Activated T-helper 17 cell treated with anti-CD3 and anti-CD28 coated beads, Interleukin-2, amount 50 U/mL, for 72 hours (primary cell): Measurements from ENCODE around the gene LIN7C. TPM values are rescaled to one million over a fixed set of nuclear protein-coding genes. Genes with fewer than 3 reads are reported as not detected.
A peak's percentile ranks its signal among the peaks of the same experiment; 100 is the strongest.
"Not testable (repeated sequence)": the region's sequence is repeated elsewhere in the genome, so short reads cannot be mapped to it uniquely, and the experiment has no call there.

Source experiments
- ATAC-seq: fragments of 150-1000 bp; cut with Tn5 transposase; replicated peaks from 2 replicates; pipeline ENCODE4 v1.10.0; 2021; ENCODE audit warnings: mild to moderate bottlenecking, moderate library complexity
- H3K27ac Mint-ChIP-seq: one replicate; pipeline ENCODE4 v1.8.0; 2022; ENCODE audit warnings: mixed read lengths
- H3K27me3 Mint-ChIP-seq: one replicate; pipeline ENCODE4 v1.8.0; 2022; ENCODE audit warnings: mixed read lengths
- H3K36me3 Mint-ChIP-seq: one replicate; pipeline ENCODE4 v1.8.0; 2022; ENCODE audit warnings: low read depth, mild to moderate bottlenecking, mixed read lengths
- H3K4me1 Mint-ChIP-seq: one replicate; pipeline ENCODE4 v1.8.0; 2022; ENCODE audit warnings: mixed read lengths
- H3K4me3 Mint-ChIP-seq: one replicate; pipeline ENCODE4 v1.8.0; 2022; ENCODE audit warnings: mild to moderate bottlenecking, mixed read lengths
- H3K9me3 Mint-ChIP-seq: one replicate; pipeline ENCODE4 v1.8.0; 2022; ENCODE audit warnings: mixed read lengths
- total RNA-seq, 2 donors: library from RNA; stranded (reverse); gene quantifications; one replicate each; pipeline ENCODE4 v1.2.3, GENCODE V29; 2022

The LIN7C gene
- total RNA-seq, 2 donors from 2014 or later: 19.8 to 24.7 TPM

DNA sequence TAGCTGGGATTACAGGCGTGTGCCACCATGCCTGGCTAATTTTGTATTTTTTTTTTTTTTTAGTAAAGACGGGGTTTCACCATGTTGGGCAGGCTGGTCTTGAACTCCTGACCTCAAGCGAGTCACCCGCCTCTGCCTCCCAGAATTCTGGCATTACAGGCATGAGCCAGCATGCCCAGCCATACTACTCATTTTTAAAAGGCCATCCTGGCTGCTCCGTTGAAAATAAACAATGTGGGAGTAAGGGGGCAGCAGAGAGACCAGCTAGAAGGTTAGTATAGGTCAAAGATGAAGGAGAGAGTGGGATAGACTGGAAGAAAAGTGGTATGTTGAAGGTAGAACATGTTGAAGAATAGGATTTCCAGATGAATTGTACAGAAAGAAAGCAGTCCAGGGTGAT lies 17.6 kb upstream of the LIN7C start:
- no peaks in the 10 kb centered on the region for H3K27me3 Mint-ChIP-seq
- H3K4me3 Mint-ChIP-seq: no peak overlapping the region
- no peaks in the 10 kb centered on the region for H3K36me3 Mint-ChIP-seq

DNA sequence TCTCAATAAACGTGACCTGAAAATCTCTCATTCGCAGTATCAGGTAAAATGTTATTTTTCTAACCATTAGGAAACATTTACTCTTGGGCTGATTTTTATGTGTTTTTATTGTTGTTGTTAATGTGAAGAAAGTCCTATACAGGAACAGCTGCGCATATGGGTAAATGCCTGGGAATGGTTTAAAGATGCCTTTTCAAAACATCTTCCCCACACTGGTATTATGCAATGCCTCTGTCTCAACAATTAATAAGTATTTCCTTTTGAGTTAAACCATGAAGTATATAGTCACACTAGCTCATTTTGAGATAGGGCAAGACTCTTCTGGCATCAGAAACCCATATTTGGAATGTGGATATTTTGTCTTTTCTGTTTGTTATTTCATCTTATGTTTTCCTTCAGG lies 13.7 kb upstream of the LIN7C start:
- no peak for ATAC-seq
- Mint-ChIP-seq H3K36me3 (no peaks in the 10 kb centered on the region), H3K9me3 (no peaks in the 10 kb centered on the region), H3K4me1 (no peaks in the 10 kb centered on the region), H3K4me3 (no peak overlapping the region), H3K27me3 (no peaks in the 10 kb centered on the region), H3K27ac (no peak overlapping the region)

More for the DNA sequence above, 17.6 kb upstream of the LIN7C start:
- no peaks in the 10 kb centered on the region for H3K9me3 Mint-ChIP-seq
- ATAC-seq: no peak
- H3K4me1 Mint-ChIP-seq: no peaks in the 10 kb centered on the region
- no peak overlapping the region for H3K27ac Mint-ChIP-seq

DNA sequence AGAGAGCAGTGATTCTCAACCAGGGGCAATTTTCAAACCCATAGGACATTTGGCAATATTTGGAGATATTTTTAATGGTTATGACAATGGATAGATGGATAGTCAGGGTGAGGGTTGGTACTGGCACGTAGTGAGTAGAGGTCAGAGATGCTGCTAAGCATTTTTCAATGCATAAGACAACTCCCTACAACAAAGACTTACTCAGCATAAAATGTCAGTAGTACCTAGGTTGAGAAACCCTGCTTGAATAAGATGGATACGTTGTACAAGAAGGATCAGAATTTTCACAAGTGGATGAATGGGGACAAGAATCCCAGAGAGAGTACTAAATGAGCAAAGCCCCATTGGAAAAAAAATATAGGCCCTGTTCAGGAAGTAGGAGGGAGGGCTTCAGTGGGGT lies 11.9 kb upstream of the LIN7C start:
- H3K9me3 Mint-ChIP-seq: no peaks in the 10 kb centered on the region
- H3K4me3 Mint-ChIP-seq: no peak overlapping the region
- H3K4me1 Mint-ChIP-seq: no peaks in the 10 kb centered on the region
- H3K27me3 Mint-ChIP-seq: no peaks in the 10 kb centered on the region
- no peak overlapping the region for H3K27ac Mint-ChIP-seq
- ATAC-seq: no peak
- H3K36me3 Mint-ChIP-seq: no peaks in the 10 kb centered on the region

DNA sequence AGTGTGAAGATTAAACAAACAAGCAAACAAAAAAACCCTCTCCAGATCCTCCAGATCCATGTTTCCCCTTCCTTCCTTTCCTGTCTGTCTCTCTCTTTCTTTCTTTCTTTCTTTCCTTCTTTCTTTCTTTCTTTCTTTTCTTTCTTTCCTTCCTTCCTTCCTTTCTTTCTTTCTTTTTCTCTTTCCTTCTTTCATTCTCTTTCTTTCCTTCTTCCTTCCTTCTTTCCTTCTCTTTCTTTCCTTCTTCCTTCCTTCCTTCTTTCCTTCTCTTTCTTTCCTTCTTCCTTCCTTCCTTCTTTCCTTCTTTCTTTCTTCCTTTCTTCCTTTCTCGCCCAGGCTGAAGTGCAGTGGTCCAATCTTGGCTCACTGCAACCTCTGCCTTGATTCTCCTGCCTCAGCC lies 10.9 kb upstream of the LIN7C start:
- H3K4me1 Mint-ChIP-seq, H3K27ac Mint-ChIP-seq, H3K9me3 Mint-ChIP-seq, H3K36me3 Mint-ChIP-seq, H3K4me3 Mint-ChIP-seq, H3K27me3 Mint-ChIP-seq, ATAC-seq: not testable (repeated sequence)

DNA sequence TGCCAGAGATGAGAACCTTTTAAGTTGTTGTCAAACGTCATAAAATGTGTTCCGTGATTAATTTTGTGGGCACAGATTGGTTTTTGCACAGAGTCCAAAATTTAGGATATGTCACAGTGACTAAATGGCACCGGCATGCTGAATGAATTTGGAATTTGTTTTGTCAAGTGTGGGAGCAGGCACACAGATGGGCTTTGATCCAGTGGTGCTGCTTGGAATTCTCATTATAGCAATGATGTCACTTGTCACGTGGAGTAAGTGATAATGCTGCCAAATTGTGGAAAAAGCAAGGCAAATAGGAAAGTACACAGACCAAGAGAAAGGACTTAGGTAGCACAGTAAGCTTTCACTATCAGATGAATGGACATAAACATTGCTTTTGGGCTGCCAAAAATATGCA lies 8.0 kb upstream of the LIN7C start:
- Mint-ChIP-seq H3K36me3 (no peaks in the 10 kb centered on the region), H3K27me3 (no peaks in the 10 kb centered on the region), H3K9me3 (no peaks in the 10 kb centered on the region), H3K4me1 (no peaks in the 10 kb centered on the region), H3K4me3 (no peak overlapping the region), H3K27ac (no peak overlapping the region)
- no peak for ATAC-seq

DNA sequence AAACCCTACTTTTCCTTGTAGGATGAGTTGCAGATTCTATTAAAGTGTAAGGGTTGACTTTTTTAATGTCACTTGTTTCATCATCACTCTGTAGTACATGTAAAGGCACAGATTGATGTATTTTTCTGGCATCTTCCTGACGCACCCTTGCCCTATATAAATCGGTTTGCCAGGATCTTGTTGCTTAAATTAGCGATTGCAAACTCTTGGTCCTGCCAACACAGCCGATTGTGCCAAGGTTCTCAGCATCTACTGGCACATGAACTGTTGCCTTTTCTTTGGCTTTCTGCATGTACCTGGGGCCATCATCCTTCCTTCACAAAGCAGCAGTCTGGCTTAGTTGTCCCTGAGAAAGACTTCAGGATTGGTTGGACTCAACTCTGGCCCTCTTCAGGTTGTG lies 7.5 kb upstream of the LIN7C start:
- Mint-ChIP-seq H3K27ac (no peak overlapping the region), H3K4me3 (no peak overlapping the region), H3K9me3 (no peaks in the 10 kb centered on the region), H3K4me1 (no peaks in the 10 kb centered on the region), H3K36me3 (peaks cover 4% of the 10 kb centered on the region), H3K27me3 (no peaks in the 10 kb centered on the region)
- ATAC-seq: no peak

DNA sequence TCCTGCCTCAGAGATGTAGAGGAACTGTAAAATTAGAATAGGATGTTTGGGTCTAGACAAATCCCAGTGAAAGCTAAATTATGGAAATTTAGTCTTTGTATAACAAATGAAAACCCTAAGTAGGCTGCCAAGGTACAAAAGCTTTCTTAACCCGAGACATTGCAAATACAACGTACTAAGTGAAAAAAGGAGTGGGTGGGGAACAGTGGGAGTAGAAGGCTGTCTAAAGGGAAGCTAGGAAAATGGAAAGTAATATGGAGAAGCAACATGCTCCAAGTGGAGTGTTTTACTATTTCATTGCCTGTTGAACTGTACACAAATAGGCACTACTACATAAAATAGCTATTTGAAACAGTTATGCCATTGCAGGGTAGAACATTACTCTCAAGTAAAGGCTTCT lies 6.8 kb upstream of the LIN7C start:
- no peak overlapping the region for H3K27ac Mint-ChIP-seq
- peaks cover 4% of the 10 kb centered on the region for H3K36me3 Mint-ChIP-seq

DNA sequence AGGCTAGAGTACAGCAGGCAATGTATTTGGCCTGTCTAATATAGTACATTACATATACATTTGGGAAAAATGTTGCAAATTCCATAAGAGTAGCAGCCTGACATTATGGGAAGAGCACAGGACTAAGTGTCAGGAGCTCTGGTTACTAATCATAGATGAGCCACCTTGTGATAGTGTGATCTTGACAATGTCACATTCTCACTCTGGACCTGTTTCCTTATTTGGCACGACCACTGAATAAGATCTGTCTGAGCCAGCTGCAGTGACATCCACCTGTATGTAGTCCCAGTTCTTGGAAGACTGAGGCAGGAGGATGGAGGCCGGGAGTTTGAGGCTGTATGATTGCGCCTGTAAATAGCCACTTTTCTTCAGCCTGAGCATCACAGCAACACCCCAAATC lies 5.7 kb upstream of the LIN7C start:
- H3K4me1 Mint-ChIP-seq: peaks cover 14% of the 10 kb centered on the region
- H3K27ac Mint-ChIP-seq: no peak overlapping the region
- no peaks in the 10 kb centered on the region for H3K27me3 Mint-ChIP-seq
- ATAC-seq: no peak
- H3K9me3 Mint-ChIP-seq: no peaks in the 10 kb centered on the region
- H3K4me3 Mint-ChIP-seq: no peak overlapping the region
- peaks cover 4% of the 10 kb centered on the region for H3K36me3 Mint-ChIP-seq

More for the DNA sequence above, 6.8 kb upstream of the LIN7C start:
- Mint-ChIP-seq H3K4me3 (no peak overlapping the region), H3K27me3 (no peaks in the 10 kb centered on the region), H3K4me1 (peaks cover 4% of the 10 kb centered on the region), H3K9me3 (no peaks in the 10 kb centered on the region)
- ATAC-seq: no peak

DNA sequence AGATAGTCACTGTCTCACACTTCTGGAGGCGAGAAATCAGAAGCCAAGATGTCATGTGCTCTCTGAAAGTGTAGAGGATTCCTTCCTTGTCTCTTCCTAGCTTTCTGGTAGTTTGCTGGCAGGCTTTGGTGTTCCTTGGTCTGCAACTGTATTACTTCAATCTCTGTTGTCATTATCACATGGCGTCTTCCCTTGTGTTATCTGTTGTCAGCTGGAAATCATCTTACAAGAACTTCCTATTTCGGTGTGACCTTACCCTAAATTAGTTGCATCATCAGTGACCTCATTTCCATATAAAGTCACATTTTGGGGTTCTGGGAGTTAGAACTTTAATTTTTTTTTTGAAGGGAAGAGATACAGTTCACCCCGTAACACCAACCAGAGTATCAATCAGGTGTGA lies 3.3 kb upstream of the LIN7C start:
- ATAC-seq: no peak
- Mint-ChIP-seq H3K9me3 (no peaks in the 10 kb centered on the region), H3K4me1 (peaks cover 14% of the 10 kb centered on the region), H3K4me3 (no peak overlapping the region), H3K27ac (no peak overlapping the region), H3K27me3 (no peaks in the 10 kb centered on the region), H3K36me3 (peaks cover 4% of the 10 kb centered on the region)

DNA sequence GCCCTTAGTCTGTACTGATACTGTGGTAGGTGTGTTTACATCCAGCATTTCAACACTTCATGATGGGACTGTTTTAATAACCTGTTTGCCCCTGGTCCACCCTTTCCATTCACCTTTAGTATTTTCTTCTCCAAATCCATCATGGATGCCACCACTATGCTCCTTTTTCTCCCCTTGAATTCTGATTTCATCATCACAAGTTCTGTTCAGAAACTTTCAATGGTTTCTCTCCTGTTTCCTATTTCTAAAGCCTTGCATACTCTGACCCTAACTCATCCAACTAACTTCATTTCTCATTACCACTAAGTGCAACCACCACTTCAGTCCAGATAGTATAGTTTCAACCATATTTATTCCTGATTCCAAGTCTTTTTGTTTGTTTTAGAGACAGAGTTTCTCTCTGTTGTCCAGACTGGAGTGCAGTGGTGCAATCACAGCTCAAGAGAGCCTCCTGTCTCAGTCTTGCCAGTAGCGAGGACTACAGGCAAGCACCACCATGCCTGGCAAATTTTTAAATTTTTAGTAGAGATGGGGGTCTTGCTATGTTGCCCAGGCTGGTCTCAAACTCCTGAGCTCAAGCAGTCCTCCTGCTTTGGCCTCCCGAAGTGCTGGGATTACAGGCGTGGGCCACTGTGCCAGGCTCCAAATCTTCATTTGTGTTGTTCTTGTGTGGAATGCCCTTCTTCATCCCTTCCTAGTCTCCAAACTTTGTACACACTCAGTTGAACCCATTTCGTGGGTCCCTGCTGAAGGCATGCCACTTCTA lies 1.2 kb upstream of the LIN7C start:
- no peak for ATAC-seq

DNA sequence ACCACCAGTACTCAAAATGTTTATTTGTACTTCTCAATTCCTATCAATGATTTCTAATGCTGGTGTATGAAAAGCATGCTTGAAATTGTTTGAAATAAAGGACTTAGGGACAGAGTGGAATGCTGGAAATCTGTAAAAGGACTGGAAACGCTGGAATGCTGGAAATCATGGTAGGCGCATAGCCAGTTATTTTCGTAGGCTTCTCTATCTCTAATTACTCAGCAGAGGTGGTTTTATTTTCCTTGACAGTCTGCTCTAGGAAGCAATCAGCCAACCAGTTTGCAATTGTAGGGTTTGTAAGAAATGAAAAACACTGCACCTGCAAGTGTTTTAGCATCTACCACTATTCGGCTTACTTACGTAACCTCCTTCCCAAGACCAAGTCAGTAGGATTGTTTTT lies 788 bp downstream of the LIN7C start:
- peaks cover 19% of the 10 kb centered on the region for H3K4me1 Mint-ChIP-seq
- peaks cover 30% of the 10 kb centered on the region for H3K36me3 Mint-ChIP-seq
- peak overlapping the region; percentile 84 for H3K4me3 Mint-ChIP-seq
- peak overlapping the region; percentile 88 for H3K27ac Mint-ChIP-seq
- H3K27me3 Mint-ChIP-seq: no peaks in the 10 kb centered on the region
- no peaks in the 10 kb centered on the region for H3K9me3 Mint-ChIP-seq
- no peak for ATAC-seq

More for the DNA sequence above, 1.2 kb upstream of the LIN7C start:
- Mint-ChIP-seq H3K36me3 (peaks cover 10% of the 10 kb centered on the region), H3K4me1 (peaks cover 19% of the 10 kb centered on the region), H3K27me3 (no peaks in the 10 kb centered on the region), H3K27ac (peak overlapping the region; percentile 88), H3K4me3 (peak overlapping the region; percentile 84), H3K9me3 (no peaks in the 10 kb centered on the region)

DNA sequence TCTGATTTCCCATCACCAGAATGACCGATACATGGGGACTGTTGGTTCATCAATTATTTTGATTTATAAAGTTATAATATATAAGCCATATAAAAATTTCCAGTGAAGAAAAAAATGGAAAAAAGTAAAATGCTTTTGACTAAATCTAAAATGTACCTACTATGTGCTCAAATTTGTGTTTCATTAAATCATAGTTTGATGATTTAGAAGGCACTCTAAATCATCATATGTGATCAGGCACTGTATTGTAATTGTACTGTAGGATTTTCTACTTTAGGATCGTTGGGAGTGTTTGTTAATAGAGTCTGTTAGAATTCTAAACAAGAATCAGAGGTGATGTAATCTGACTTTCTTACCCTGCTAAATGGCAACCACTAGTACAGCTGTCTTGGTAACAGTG lies 2.4 kb downstream of the LIN7C start:
- Mint-ChIP-seq H3K36me3 (peaks cover 43% of the 10 kb centered on the region), H3K4me3 (peak overlapping the region; percentile 84), H3K9me3 (no peaks in the 10 kb centered on the region), H3K4me1 (peaks cover 21% of the 10 kb centered on the region), H3K27ac (peak overlapping the region; percentile 67), H3K27me3 (no peaks in the 10 kb centered on the region)
- no peak for ATAC-seq

DNA sequence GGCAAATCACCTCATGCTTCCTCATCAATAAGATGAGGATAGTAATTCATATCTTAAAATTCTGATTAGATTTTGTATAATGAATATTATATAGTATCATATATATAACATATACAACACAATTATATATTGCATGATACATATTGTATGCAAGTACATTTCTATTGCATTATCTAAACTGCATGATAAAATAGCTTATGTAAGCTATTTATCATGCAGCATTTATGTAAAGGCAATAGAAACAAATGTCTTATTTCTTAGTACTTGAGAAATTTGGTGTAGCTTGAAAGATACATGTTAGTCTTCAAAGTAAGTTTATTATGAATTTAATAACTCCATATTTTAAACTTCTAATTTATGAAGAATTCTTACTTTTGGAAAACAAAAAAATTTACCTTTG lies 5.5 kb downstream of the LIN7C start:
- Mint-ChIP-seq H3K9me3 (no peaks in the 10 kb centered on the region), H3K4me3 (no peak overlapping the region), H3K4me1 (peaks cover 10% of the 10 kb centered on the region), H3K36me3 (peaks cover 71% of the 10 kb centered on the region), H3K27ac (no peak overlapping the region), H3K27me3 (no peaks in the 10 kb centered on the region)
- ATAC-seq: no peak

DNA sequence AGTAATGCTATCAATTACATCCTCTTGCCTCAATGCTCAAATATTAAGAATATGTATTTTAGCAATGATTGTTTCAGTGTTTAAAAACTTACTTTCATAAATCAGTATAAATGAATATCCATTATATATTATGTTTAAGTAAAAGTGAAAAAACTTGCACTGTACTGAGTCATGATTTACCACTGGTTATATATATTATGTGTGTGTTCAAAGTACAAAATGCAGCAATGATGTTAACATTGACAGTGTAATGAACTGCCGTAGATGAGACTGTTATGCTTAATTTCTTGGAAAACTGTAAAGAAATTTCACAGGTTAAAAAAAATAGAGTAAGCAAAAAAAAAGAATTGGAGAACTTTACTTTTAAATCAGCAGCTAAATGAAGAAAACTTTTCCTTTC lies 8.7 kb downstream of the LIN7C start:
- no peak for ATAC-seq
- Mint-ChIP-seq H3K4me1 (peaks cover 5% of the 10 kb centered on the region), H3K9me3 (no peaks in the 10 kb centered on the region), H3K36me3 (peaks cover 97% of the 10 kb centered on the region), H3K27me3 (no peaks in the 10 kb centered on the region), H3K4me3 (no peak overlapping the region), H3K27ac (no peak overlapping the region)

DNA sequence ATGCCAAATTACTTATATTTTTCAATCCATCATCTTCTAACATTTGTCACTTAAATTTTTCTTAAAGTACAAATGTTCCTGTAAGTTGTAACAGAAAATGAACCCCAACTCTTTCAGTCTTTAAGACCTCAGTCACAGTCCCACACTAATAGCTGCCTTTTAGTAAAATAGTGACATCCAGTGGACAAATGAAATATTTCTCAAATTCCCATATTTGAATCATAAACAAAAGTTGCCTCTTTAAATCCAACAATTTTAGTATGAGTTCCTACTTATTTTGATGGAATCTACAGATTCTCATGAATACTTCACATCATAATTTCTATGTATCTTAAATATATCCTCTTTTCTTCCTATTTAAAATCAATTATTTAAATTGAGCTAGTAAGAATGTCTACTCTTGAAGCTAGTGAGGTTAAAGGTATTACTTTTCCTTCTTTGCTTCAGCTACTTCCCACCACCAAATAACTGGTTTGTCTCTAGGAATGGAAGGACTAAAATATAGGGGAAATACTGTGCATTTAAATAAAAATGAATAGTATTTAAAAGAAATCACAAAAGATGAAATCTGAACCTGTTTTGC lies 9.2 kb downstream of the LIN7C start:
- peaks cover 99% of the 10 kb centered on the region for H3K36me3 Mint-ChIP-seq
- no peak overlapping the region for H3K27ac Mint-ChIP-seq
- no peaks in the 10 kb centered on the region for H3K9me3 Mint-ChIP-seq
- no peaks in the 10 kb centered on the region for H3K27me3 Mint-ChIP-seq
- H3K4me3 Mint-ChIP-seq: no peak overlapping the region
- no peak for ATAC-seq
- peaks cover 5% of the 10 kb centered on the region for H3K4me1 Mint-ChIP-seq
